Mesenchymal stem cell (in vitro differentiated cells and primary cell): ENCODE measurements around the gene RCHY1.
"Not testable (repeated sequence)": the region's sequence is repeated elsewhere in the genome, so short reads cannot be mapped to it uniquely, and the experiment has no call there.

Source experiments
- DNase-seq: peaks from one replicate; pipeline ENCODE4 v3.0.0-alpha.2; 2013
- H2AFZ ChIP-seq: one replicate; pipeline ENCODE4 v1.6.1; 2013; ENCODE audit warnings: low read depth, mild to moderate bottlenecking, control low read depth, inconsistent platforms, low read length, moderate library complexity
- H2AK5ac ChIP-seq: 2 replicates; pipeline ENCODE4 v1.6.1; 2013; ENCODE audit warnings: low read length, moderate library complexity, mild to moderate bottlenecking, inconsistent platforms; ENCODE audit not compliant: severe bottlenecking
- H2BK120ac ChIP-seq: one replicate; pipeline ENCODE4 v1.6.1; 2013; ENCODE audit warnings: low read depth, mild to moderate bottlenecking, inconsistent platforms, low read length, moderate library complexity
- H2BK12ac ChIP-seq, 2 experiments: one replicate each; pipeline ENCODE4 v1.6.1; 2013; ENCODE audit warnings: inconsistent platforms in 2 of 2, low read length in 2 of 2, mild to moderate bottlenecking in 2 of 2, moderate library complexity in 2 of 2, control low read depth in 1 of 2
- H2BK15ac ChIP-seq: one replicate; pipeline ENCODE4 v1.6.1; 2013; ENCODE audit warnings: mild to moderate bottlenecking, low read depth, inconsistent platforms; ENCODE audit not compliant: poor library complexity, severe bottlenecking
- H2BK5ac ChIP-seq: 2 replicates; pipeline ENCODE4 v1.6.1; 2013; ENCODE audit warnings: low read depth, mild to moderate bottlenecking, low read length, control low read depth, inconsistent platforms; ENCODE audit not compliant: poor library complexity, severe bottlenecking
- H3K14ac ChIP-seq, 2 experiments: one replicate each; pipeline ENCODE4 v1.6.1; 2013; ENCODE audit warnings: inconsistent platforms in 2 of 2, low read length in 2 of 2, control low read depth in 1 of 2, mild to moderate bottlenecking in 1 of 2, moderate library complexity in 1 of 2
- H3K18ac ChIP-seq, 2 experiments: one replicate each; pipeline ENCODE4 v1.6.1; 2013; ENCODE audit warnings: inconsistent platforms in 2 of 2, low read length in 2 of 2, control low read depth in 1 of 2, low read depth in 1 of 2, mild to moderate bottlenecking in 1 of 2
- H3K23ac ChIP-seq, 2 experiments: one replicate each; pipeline ENCODE4 v1.6.1; 2013; ENCODE audit warnings: inconsistent platforms in 2 of 2, low read length in 2 of 2, mild to moderate bottlenecking in 2 of 2, moderate library complexity in 2 of 2, control low read depth in 1 of 2
- H3K27ac ChIP-seq: 2 replicates; pipeline ENCODE4 v1.5.1; 2013; ENCODE audit warnings: mild to moderate bottlenecking, moderate library complexity, low read length, control low read depth, inconsistent platforms; ENCODE audit not compliant: poor library complexity, severe bottlenecking
- H3K27me3 ChIP-seq, 2 experiments: 2 replicates each; pipeline versions ENCODE4 v1.6.1 to v1.7.0; 2013; ENCODE audit warnings: low read length in 2 of 2, mild to moderate bottlenecking in 2 of 2, moderate library complexity in 2 of 2, control low read depth in 1 of 2, inconsistent platforms in 1 of 2; ENCODE audit not compliant: control insufficient read depth in 1 of 2, insufficient read depth in 1 of 2
- H3K36me3 ChIP-seq, 2 experiments: 2 replicates each; pipeline versions ENCODE4 v1.6.1 to v1.7.0; 2013; ENCODE audit warnings: low read length in 2 of 2, control low read depth in 1 of 2, inconsistent platforms in 1 of 2, low read depth in 1 of 2, mild to moderate bottlenecking in 1 of 2; ENCODE audit not compliant: insufficient read depth in 2 of 2, control insufficient read depth in 1 of 2
- H3K4ac ChIP-seq, 2 experiments: one replicate each; pipeline ENCODE4 v1.6.1; 2013; ENCODE audit warnings: inconsistent platforms in 2 of 2, low read length in 2 of 2, mild to moderate bottlenecking in 2 of 2, moderate library complexity in 2 of 2, control low read depth in 1 of 2, low read depth in 1 of 2
- H3K4me1 ChIP-seq: 2 replicates; pipeline ENCODE4 v1.6.1; 2013; ENCODE audit warnings: low read depth, low read length, control low read depth; ENCODE audit not compliant: control insufficient read depth, insufficient read depth
- H3K4me2 ChIP-seq: 2 replicates; pipeline ENCODE4 v1.6.1; 2013; ENCODE audit warnings: low read length, mild to moderate bottlenecking, inconsistent platforms; ENCODE audit not compliant: poor library complexity, severe bottlenecking
- H3K4me3 ChIP-seq, 2 experiments: 2 replicates each; pipeline versions ENCODE4 v1.5.1 to v1.7.0; 2013; ENCODE audit warnings: low read length in 2 of 2, mild to moderate bottlenecking in 2 of 2, control low read depth in 1 of 2, low read depth in 1 of 2; ENCODE audit not compliant: insufficient read depth in 1 of 2
- H3K79me1 ChIP-seq: replicated peaks from 2 replicates; pipeline ENCODE4 v1.6.1; 2013; ENCODE audit warnings: mild to moderate bottlenecking, control low read depth, low read length, inconsistent platforms; ENCODE audit not compliant: poor library complexity, severe bottlenecking
- H3K9ac ChIP-seq: 2 replicates; pipeline ENCODE4 v1.7.0; 2013; ENCODE audit warnings: mild to moderate bottlenecking, low read length, moderate library complexity
- H3K9me3 ChIP-seq: 2 replicates; pipeline ENCODE4 v1.7.0; 2013; ENCODE audit warnings: mild to moderate bottlenecking, low read length; ENCODE audit not compliant: control insufficient read depth
- H4K8ac ChIP-seq: one replicate; pipeline ENCODE4 v1.6.1; 2013; ENCODE audit warnings: inconsistent platforms, mild to moderate bottlenecking, low read length, moderate library complexity
- H4K91ac ChIP-seq: one replicate; pipeline ENCODE4 v1.6.1; 2013; ENCODE audit warnings: mild to moderate bottlenecking, low read length, inconsistent platforms
- WGBS: methylation state at CpG from one replicate; pipeline ENCODE4 v1.1.7; 2013; ENCODE audit warnings: mixed read lengths; 5-methylcytosine and 5-hydroxymethylcytosine counted together

RCHY1 gene

GRCh38 chr4:75537308-75537707 is 23.1 kb upstream of the RCHY1 start:
- not testable (repeated sequence) for H4K8ac ChIP-seq, H3K18ac ChIP-seq, H2AK5ac ChIP-seq, H3K4me1 ChIP-seq, H3K79me1 ChIP-seq, H3K4me2 ChIP-seq, H2BK5ac ChIP-seq, H2BK12ac ChIP-seq, H3K9me3 ChIP-seq, H3K27me3 ChIP-seq, H3K14ac ChIP-seq, H2AFZ ChIP-seq, H3K4me3 ChIP-seq, H2BK15ac ChIP-seq, H3K9ac ChIP-seq, H3K4ac ChIP-seq, H4K91ac ChIP-seq, H2BK120ac ChIP-seq, H3K27ac ChIP-seq, DNase-seq, H3K23ac ChIP-seq
- peaks cover 5 to 22% of the 10 kb centered on the region in 2 experiments for H3K36me3 ChIP-seq
- 96% methylated on average over 6 of the region's 6 CpGs for WGBS

GRCh38 chr4:75533926-75534325 is 19.7 kb upstream of the RCHY1 start:
- not testable (repeated sequence) for H2BK5ac ChIP-seq, H3K23ac ChIP-seq, H3K27me3 ChIP-seq

GRCh38 chr4:75533339-75533887 is 19.2 kb upstream of the RCHY1 start:
- H2AK5ac ChIP-seq, H3K4ac ChIP-seq, H3K4me3 ChIP-seq, H2BK12ac ChIP-seq, H3K23ac ChIP-seq, H2BK15ac ChIP-seq, H2AFZ ChIP-seq, H3K4me1 ChIP-seq, H4K8ac ChIP-seq, H3K9ac ChIP-seq, H3K4me2 ChIP-seq, H3K18ac ChIP-seq, H4K91ac ChIP-seq, H3K27ac ChIP-seq, H2BK5ac ChIP-seq, H3K14ac ChIP-seq, H2BK120ac ChIP-seq, H3K27me3 ChIP-seq, DNase-seq, H3K79me1 ChIP-seq: not testable (repeated sequence)
- Histone ChIP-seq H3K36me3 (peaks cover 7 to 44% of the 10 kb centered on the region in 2 experiments), H3K9me3 (peaks cover 16% of the 10 kb centered on the region)
- WGBS: over 99% methylated on average over 4 of the region's 4 CpGs

More at GRCh38 chr4:75533926-75534325, 19.7 kb upstream of the RCHY1 start:
- H3K14ac ChIP-seq, H3K9ac ChIP-seq, H3K18ac ChIP-seq, DNase-seq, H3K27ac ChIP-seq, H2BK120ac ChIP-seq, H3K4me2 ChIP-seq, H3K79me1 ChIP-seq, H4K8ac ChIP-seq, H2AK5ac ChIP-seq, H2BK15ac ChIP-seq, H3K4ac ChIP-seq, H4K91ac ChIP-seq, H2BK12ac ChIP-seq, H2AFZ ChIP-seq, H3K4me1 ChIP-seq, H3K4me3 ChIP-seq: not testable (repeated sequence)
- Histone ChIP-seq H3K36me3 (peaks cover 7 to 44% of the 10 kb centered on the region in 2 experiments), H3K9me3 (peaks cover 16% of the 10 kb centered on the region)

GRCh38 chr4:75531536-75532143 is 17.4 kb upstream of the RCHY1 start:
- not testable (repeated sequence) for H2BK15ac ChIP-seq, H3K9ac ChIP-seq, H3K23ac ChIP-seq, H4K8ac ChIP-seq, DNase-seq, H2AK5ac ChIP-seq, H3K27me3 ChIP-seq, H3K14ac ChIP-seq, H3K4me2 ChIP-seq, H3K18ac ChIP-seq, H2AFZ ChIP-seq, H3K4me3 ChIP-seq, H3K27ac ChIP-seq, H2BK12ac ChIP-seq, H2BK120ac ChIP-seq, H3K79me1 ChIP-seq, H3K4ac ChIP-seq, H4K91ac ChIP-seq, H3K4me1 ChIP-seq, H2BK5ac ChIP-seq
- peaks cover 16% of the 10 kb centered on the region for H3K9me3 ChIP-seq
- H3K36me3 ChIP-seq: peaks cover 7 to 62% of the 10 kb centered on the region in 2 experiments
- 98% methylated on average over 7 of the region's 7 CpGs for WGBS
